Measurements from ENCODE around the gene KRTAP10-10. TPM values are rescaled to one million over a fixed set of nuclear protein-coding genes. Genes with fewer than 3 reads are reported as not detected.
"Not testable (repeated sequence)": the region's sequence is repeated elsewhere in the genome, so short reads cannot be mapped to it uniquely, and the experiment has no call there.

Gene KRTAP10-10
- total RNA-seq, 1 experiment from 2014 or later, result not detected

- Mint-ChIP-seq H3K9me3 (ENCODE audit: unreplicated experiment) (no peaks in the 10 kb centered on the region), H3K27ac (ENCODE audit: unreplicated experiment) (no peak overlapping the region), H3K36me3 (ENCODE audit: insufficient read depth, unreplicated experiment) (no peaks in the 10 kb centered on the region), H3K27me3 (ENCODE audit: insufficient read depth, unreplicated experiment) (peaks cover 5% of the 10 kb centered on the region), H3K4me3 (ENCODE audit: unreplicated experiment) (no peak overlapping the region), H3K4me1 (ENCODE audit: low read depth, unreplicated experiment) (no peaks in the 10 kb centered on the region)
- Histone ChIP-seq H3K36me3 (ENCODE audit: control insufficient read depth, insufficient read depth, low read length) (no peaks in the 10 kb centered on the region), H3K4me1 (no peaks in the 10 kb centered on the region), H3K9me3 (no peaks in the 10 kb centered on the region), H3K27me3 (replicated peaks; ENCODE audit: control insufficient read depth, insufficient read depth, low read length) (no peaks in the 10 kb centered on the region), H3K4me3 (ENCODE audit: low read depth, low read length) (no peak overlapping the region)
- no TSS peak for BruUV-seq (replicated peaks)
- ChIA-PET POLR2A (no interaction called here), CTCF (no interaction called here)
- intact Hi-C loops (cut with micrococcal nuclease; ENCODE audit: unreplicated experiment), result no loop called here
- TF ChIP-seq CTCF (IDR thresholded peaks at IDR 0.05; ENCODE audit: insufficient read depth in 1 of 2, low read depth in 1 of 2, low read length in 1 of 2, severe bottlenecking in 1 of 2, unreplicated experiment in 1 of 2), result no peak
- DNase-seq, result no peak
These were observed 46.8 kb upstream of the KRTAP10-10 start for GRCh38 chr21:44590311-44590721.

- POLR2A ChIA-PET; H3K36me3 ChIP-seq (ENCODE audit: control insufficient read depth, insufficient read depth, low read length); intact Hi-C loops (cut with micrococcal nuclease; ENCODE audit: unreplicated experiment); H3K27me3 ChIP-seq (replicated peaks; ENCODE audit: control insufficient read depth, insufficient read depth, low read length); H3K9me3 Mint-ChIP-seq (ENCODE audit: unreplicated experiment); DNase-seq; BruUV-seq (replicated peaks); H3K36me3 Mint-ChIP-seq (ENCODE audit: insufficient read depth, unreplicated experiment); H3K4me3 Mint-ChIP-seq (ENCODE audit: unreplicated experiment); H3K4me1 ChIP-seq; H3K4me3 ChIP-seq (ENCODE audit: low read depth, low read length); H3K27me3 Mint-ChIP-seq (ENCODE audit: insufficient read depth, unreplicated experiment); H3K27ac Mint-ChIP-seq (ENCODE audit: unreplicated experiment); H3K4me1 Mint-ChIP-seq (ENCODE audit: low read depth, unreplicated experiment); H3K9me3 ChIP-seq: not testable (repeated sequence)
- CTCF ChIA-PET, result interaction anchor here (0.6 kb wide), 1 partner anchor 111 kb away, joined by 3 read pairs; no protein-coding TSS in a partner anchor
These were observed 46.0 kb upstream of the KRTAP10-10 start for GRCh38 chr21:44590897-44591800.

- H3K27me3 Mint-ChIP-seq (ENCODE audit: insufficient read depth, unreplicated experiment); H3K36me3 Mint-ChIP-seq (ENCODE audit: insufficient read depth, unreplicated experiment); H3K4me1 Mint-ChIP-seq (ENCODE audit: low read depth, unreplicated experiment); DNase-seq; H3K27me3 ChIP-seq (replicated peaks; ENCODE audit: control insufficient read depth, insufficient read depth, low read length); H3K4me3 ChIP-seq (ENCODE audit: low read depth, low read length); POLR2A ChIA-PET; BruUV-seq (replicated peaks); H3K36me3 ChIP-seq (ENCODE audit: control insufficient read depth, insufficient read depth, low read length); H3K9me3 Mint-ChIP-seq (ENCODE audit: unreplicated experiment); H3K27ac Mint-ChIP-seq (ENCODE audit: unreplicated experiment); H3K4me1 ChIP-seq; H3K4me3 Mint-ChIP-seq (ENCODE audit: unreplicated experiment); H3K9me3 ChIP-seq; intact Hi-C loops (cut with micrococcal nuclease; ENCODE audit: unreplicated experiment): not testable (repeated sequence)
- CTCF ChIA-PET, result interaction anchor here (0.6 kb wide), 1 partner anchor 110 kb away, joined by 3 read pairs; no protein-coding TSS in a partner anchor
These were observed 45.4 kb upstream of the KRTAP10-10 start for GRCh38 chr21:44591801-44592130.

GRCh38 chr21:44592446-44593311, 44.5 kb upstream of the KRTAP10-10 start, which contains the start of gene KRTAP10-6:
KRTAP10-6 (minus strand) TSS chr21:44592505; CDS start chr21:44592484, 21 bp downstream.
- H3K27me3 ChIP-seq (replicated peaks; ENCODE audit: control insufficient read depth, insufficient read depth, low read length), result no peaks in the 10 kb centered on the region
- H3K9me3 ChIP-seq, result no peaks in the 10 kb centered on the region
- no peak within 1 kb of the TSS for H3K4me3 Mint-ChIP-seq (ENCODE audit: unreplicated experiment)
- H3K4me1 Mint-ChIP-seq (ENCODE audit: low read depth, unreplicated experiment), result peaks cover 1% of the 10 kb centered on the region
- TF ChIP-seq CTCF (IDR thresholded peaks at IDR 0.05; ENCODE audit: insufficient read depth in 1 of 2, low read depth in 1 of 2, low read length in 1 of 2, severe bottlenecking in 1 of 2, unreplicated experiment in 1 of 2), result no peak
- ChIA-PET POLR2A (no interaction called here), CTCF (no interaction called here)
- H3K27ac Mint-ChIP-seq (ENCODE audit: unreplicated experiment), result no peak within 1 kb of the TSS
- H3K36me3 Mint-ChIP-seq (ENCODE audit: insufficient read depth, unreplicated experiment), result no peaks in the 10 kb centered on the region
- no peaks in the 10 kb centered on the region for H3K36me3 ChIP-seq (ENCODE audit: control insufficient read depth, insufficient read depth, low read length)
- H3K4me1 ChIP-seq, result no peaks in the 10 kb centered on the region
- H3K27me3 Mint-ChIP-seq (ENCODE audit: insufficient read depth, unreplicated experiment), result no peaks in the 10 kb centered on the region
- DNase-seq, result no peak
- intact Hi-C loops (cut with micrococcal nuclease; ENCODE audit: unreplicated experiment), result no loop called here
- peaks cover 3% of the 10 kb centered on the region for H3K9me3 Mint-ChIP-seq (ENCODE audit: unreplicated experiment)
- no TSS peak for BruUV-seq (replicated peaks)
- H3K4me3 ChIP-seq (ENCODE audit: low read depth, low read length), result no peak within 1 kb of the TSS
